Anterior cingulate cortex (tissue), 58 donors: ENCODE data around the gene MRPL2.
"Not testable (repeated sequence)": the region's sequence is repeated elsewhere in the genome, so short reads cannot be mapped to it uniquely, and the experiment has no call there.

Experiments used
- DNase-seq, 58 donors: peaks; one replicate each; lab custom pipeline; 2025; lab: John Stamatoyannopoulos, UW

MRPL2 gene

DNA sequence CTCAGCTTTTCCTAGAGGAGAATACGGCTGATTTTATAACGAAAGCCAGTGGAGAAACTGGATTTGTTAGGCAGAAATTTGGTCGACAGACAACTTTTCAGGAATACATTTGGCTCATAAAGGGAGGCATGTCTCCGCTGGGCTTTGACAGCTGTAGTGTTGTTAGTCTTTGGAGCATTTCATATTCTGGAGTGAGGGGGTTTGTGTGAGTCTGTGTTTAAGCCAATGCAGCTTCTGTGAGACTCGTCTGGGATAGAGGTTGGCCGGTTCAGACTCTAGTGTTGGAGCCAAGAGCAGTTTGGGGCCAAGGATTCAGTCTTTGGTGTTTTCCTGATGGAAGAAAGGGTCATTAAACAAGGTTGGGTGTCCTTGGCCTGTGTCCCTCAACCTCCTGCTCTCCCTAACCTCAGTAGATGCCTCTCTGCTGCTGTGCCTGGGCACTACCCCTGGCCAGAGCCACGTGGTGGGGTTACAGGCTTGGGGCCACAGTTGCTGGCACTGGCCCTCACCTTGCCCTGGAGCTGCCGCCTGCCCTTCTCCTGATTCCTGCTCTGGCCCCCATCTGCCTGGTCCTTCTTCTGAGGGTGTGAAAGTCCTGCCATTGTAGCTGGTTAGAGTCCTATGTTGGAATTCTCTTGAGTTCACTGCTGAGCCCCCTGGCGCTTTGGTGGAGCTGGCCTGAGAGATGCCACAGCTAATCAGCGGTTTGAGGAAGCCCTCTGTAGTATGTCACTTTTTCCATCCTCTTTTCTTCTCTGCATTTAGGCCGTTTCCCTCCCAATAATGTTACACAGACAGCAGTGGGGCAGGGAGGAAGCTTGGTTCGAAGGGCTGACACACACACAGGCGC, 23.8 kb upstream of the MRPL2 start:
- DNase-seq = peak in 1 of 58 donors; percentile 4

DNA sequence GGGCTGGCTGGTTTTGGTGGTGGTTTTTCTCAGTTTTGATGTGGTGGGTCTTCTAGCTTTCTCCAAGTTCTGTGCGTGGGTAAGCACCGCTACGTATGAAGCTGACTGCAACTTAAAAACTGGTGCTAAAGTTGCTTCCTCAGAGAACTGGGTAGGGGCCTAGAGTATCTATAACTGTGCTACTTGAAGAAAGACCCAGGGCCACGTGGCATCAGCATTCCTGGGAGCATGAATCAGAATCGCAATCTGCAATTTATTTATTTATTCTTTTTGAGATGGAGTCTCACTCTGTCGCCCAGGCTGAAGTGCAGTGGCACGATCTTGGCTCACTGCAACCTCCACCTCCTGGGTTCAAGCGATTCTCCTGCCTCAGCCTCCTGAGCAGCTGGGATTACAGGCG, 22.7 kb upstream of the MRPL2 start:
- DNase-seq = not testable (repeated sequence)

DNA sequence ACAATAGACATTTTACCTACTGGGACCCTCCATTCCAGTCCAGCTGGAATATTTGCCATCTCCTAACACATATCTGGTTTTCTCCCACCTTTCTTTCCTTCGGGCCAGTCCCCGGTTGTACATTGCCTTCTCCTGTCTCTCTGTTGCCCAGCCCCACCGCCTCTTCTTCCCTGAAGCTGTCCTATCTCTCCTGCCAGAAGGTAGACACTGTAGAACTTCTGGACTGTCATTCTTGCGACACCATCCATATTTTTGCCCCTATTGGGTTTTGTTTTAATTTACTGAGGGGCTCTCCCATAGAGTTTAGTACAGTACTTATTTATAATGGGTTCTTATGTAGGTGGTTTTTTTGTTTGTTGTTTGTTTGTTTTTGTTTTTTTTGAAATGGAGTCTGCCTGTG, 21.8 kb upstream of the MRPL2 start:
- DNase-seq = no peak

DNA sequence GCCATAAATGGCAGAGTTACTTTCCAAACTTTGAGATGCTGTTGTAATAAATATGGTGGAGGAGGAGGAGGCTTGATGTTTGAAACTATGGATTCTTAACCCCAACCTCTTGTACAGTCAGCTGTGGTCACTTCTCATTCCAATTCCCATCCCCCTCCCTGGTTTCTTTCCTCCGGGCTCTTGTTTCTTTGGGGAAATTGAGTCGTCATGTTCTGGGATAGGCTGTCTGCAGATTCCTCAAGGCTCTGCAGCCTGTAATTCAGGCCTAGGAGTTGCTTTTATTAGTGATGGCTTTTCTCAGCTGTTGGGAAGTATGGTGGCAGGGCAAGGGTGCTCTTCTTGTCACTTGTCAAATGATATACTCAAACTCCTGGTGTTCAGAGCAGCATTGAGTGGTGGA, 19.5 kb upstream of the MRPL2 start:
- no peak for DNase-seq

GRCh38 chr6:43077981-43078511, 18.8 kb upstream of the MRPL2 start:
- DNase-seq = no peak

DNA sequence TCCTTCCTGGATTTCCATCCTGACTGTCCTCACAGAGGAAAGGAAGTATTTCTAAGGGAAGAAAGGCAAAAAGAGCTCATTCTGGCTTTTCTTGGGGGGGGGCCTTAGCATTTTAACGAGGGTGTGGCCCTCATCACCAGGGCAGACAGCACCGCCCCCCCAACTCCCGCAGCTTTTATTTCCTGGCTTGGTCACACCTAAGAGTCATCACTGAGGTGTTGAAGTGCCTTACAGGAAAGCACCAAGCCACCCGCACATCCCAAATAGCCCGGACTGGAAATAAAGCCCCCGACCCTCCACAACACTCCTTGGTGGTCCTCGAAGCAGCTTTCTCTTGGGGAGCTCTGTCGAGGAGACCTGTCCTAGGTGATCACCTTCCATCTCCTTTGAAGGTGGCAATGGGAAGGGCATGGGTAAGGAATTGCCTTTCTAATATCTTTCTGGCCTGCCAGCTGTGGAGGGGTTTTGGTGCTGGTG, 18.1 kb upstream of the MRPL2 start:
- DNase-seq = no peak

- DNase-seq = no peak
Observed at GRCh38 chr6:43076464-43077332, 17.5 kb upstream of the MRPL2 start.

DNA sequence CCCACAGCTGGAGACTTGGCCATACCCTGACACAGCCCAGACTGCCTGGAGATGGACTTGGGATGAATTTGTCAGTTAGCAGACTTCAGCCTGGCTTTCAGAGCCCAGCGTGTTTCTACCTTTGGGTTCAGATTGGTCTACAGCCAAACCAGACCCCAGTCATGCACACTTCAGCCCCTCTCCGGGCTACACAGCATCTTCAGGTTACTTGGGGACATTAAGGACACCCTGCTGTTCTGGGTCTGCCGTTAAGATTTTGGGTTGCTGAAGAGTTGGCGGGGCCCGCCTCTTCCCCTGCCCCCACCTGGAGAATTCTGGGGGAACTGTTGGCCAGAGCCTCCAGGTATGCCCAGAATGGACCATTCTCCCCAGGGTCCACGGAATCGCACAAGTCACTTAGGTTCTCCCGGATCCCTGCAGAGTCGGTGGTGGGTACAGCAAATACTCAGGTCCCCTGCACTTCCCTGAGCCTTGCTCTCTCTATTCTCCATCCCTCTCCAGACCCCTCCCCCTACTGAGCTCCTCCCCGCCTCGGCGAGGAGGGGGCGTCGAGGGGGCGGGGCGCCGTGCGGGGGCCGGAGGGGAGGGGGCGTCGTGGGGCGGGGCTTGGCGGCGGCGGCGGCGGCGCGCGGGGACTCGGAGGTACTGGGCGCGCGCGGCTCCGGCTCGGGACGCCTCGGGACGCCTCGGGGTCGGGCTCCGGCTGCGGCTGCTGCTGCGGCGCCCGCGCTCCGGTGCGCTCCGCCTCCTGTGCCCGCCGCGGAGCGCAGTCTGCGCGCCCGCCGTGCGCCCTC, 16.6 kb upstream of the MRPL2 start, which contains the start of gene PTK7:
PTK7 (plus strand) TSS at position 645 of the 794 bp plus-strand sequence. CDS start 175 bp downstream, outside the sequence.
- DNase-seq = peak in 32 of 58 donors; percentile 6 to 67 (median 29)

- no peak for DNase-seq
Observed at GRCh38 chr6:43074847-43075669, 15.8 kb upstream of the MRPL2 start.

- DNase-seq = no peak
Observed at GRCh38 chr6:43070028-43070632, 10.9 kb upstream of the MRPL2 start.

DNA sequence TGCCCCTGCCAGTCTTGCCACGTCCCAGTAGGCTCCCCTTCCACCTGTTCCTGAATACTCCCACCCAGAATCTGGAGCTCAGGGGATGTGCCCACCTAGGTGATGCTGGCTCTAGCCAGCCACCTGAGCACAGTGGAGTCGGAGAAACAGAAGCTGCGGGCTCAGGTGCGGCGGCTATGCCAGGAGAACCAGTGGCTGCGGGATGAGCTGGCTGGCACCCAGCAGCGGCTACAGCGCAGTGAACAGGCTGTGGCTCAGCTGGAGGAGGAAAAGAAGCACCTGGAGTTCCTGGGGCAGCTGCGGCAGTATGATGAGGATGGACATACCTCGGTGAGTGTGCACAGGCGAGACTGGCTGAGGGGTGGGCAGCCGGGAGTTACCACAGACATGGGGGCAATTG, 3.6 kb upstream of the MRPL2 start:
- no peak for DNase-seq

DNA sequence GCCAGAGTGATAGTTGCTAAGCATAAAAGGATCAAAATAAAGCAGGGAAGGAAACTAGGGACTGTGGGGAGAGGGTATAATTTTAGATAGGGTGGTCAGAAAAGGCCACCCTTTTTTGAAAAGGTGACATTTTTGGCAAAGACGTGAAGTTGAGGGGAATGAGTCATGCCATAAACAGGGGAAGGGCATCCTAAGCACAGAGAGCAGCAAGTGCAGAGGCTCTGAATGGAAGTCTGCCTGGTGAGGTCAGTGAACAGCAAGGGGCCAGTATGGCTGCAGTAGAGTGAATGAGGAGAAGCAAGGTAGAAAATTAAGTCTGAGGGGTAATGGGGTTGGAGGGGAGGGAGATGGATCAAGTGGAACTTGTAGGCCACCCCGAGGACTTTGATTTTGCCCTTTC, 2.6 kb upstream of the MRPL2 start:
- DNase-seq = no peak

GRCh38 chr6:43060755-43061633, 1.8 kb upstream of the MRPL2 start:
- DNase-seq = no peak

- no peak for DNase-seq
Observed at GRCh38 chr6:43060034-43060754, 960 bp upstream of the MRPL2 start.

- no peak for DNase-seq
Observed at GRCh38 chr6:43058531-43058930, 703 bp downstream of the MRPL2 start.

GRCh38 chr6:43055966-43056365, 3.3 kb downstream of the MRPL2 start:
- no peak for DNase-seq
